B cell (primary cell): Measurements from ENCODE around the gene IGFALS. TPM values are rescaled to one million over a fixed set of nuclear protein-coding genes. Genes with fewer than 3 reads are reported as not detected.

Experiments
- ATAC-seq: fragments of 200-7000 bp; cut with Tn5 transposase; one replicate; pipeline ENCODE4 v1.10.0; 2021; ENCODE audit warnings: low read depth, mild to moderate bottlenecking, moderate number of reproducible peaks, moderate library complexity
- CTCF ChIA-PET: fragments of 350-600 bp; sonication (Branson Sonifier 250); formaldehyde crosslinking; loops from one replicate; lab custom pipeline; 2021; ENCODE audit warnings: antibody characterized with exemption, inconsistent platforms; lab: Charles Lee
- POLR2A ChIA-PET: fragments of 350-600 bp; sonication (Branson Sonifier 250); formaldehyde crosslinking; loops from one replicate; lab custom pipeline; 2021; ENCODE audit warnings: antibody characterized with exemption; lab: Charles Lee
- DNase-seq: peaks from one replicate; pipeline ENCODE4 v3.0.0; 2013
- H2AFZ ChIP-seq: 2 replicates; pipeline ENCODE4 v1.6.1; 2012; ENCODE audit warnings: mild to moderate bottlenecking, low read depth, low read length; ENCODE audit not compliant: insufficient read depth, poor library complexity, severe bottlenecking
- H3K27ac ChIP-seq, 2 donors: 1 replicate in 1 of 2; 2 replicates in 1 of 2; pipeline ENCODE4 v1.5.1; 2012 to 2013; ENCODE audit warnings: low read length in 2 of 2, mild to moderate bottlenecking in 2 of 2, moderate library complexity in 1 of 2
- H3K27me3 ChIP-seq, 4 experiments: fragments of 200-600 bp in 1 of 4; sonication (generic) in 1 of 4; replicated peaks in 1 of 4; 1 replicate in 2 of 4; 2 replicates in 2 of 4; pipeline versions ENCODE4 v1.6.1 to v1.7.0; 2013 to 2016; ENCODE audit warnings: low read length in 3 of 4, mild to moderate bottlenecking in 2 of 4, mixed read lengths in 1 of 4, moderate library complexity in 1 of 4; ENCODE audit not compliant: insufficient read depth in 4 of 4, control insufficient read depth in 3 of 4; ENCODE audit errors: control extremely low read depth in 1 of 4
- H3K36me3 ChIP-seq, 2 experiments: replicated peaks in 1 of 2; 1 replicate in 1 of 2; 2 replicates in 1 of 2; pipeline versions ENCODE4 v1.6.1 to v1.7.1; 2013; ENCODE audit warnings: low read length in 1 of 2; ENCODE audit not compliant: insufficient read depth in 2 of 2, control insufficient read depth in 1 of 2; ENCODE audit errors: control extremely low read depth in 1 of 2, extremely low read depth in 1 of 2
- H3K4me1 ChIP-seq, 2 donors: fragments of 200-600 bp in 1 of 2; sonication (generic) in 1 of 2; 1 replicate in 1 of 2; 2 replicates in 1 of 2; pipeline versions ENCODE4 v1.5.1 to v1.6.1; 2013 to 2017; ENCODE audit warnings: low read length in 2 of 2; ENCODE audit not compliant: control insufficient read depth in 2 of 2, insufficient read depth in 2 of 2
- H3K4me2 ChIP-seq: replicated peaks from 2 replicates; pipeline ENCODE3; 2012; ENCODE audit warnings: mild to moderate bottlenecking, low read depth, low read length; ENCODE audit not compliant: poor library complexity, severe bottlenecking
- H3K4me3 ChIP-seq, 5 experiments: fragments of 200-600 bp in 1 of 5; sonication (generic) in 1 of 5; 1 replicate in 3 of 5; 2 replicates in 2 of 5; pipeline versions ENCODE4 v1.5.1 to v1.7.0; 2011 to 2016; ENCODE audit warnings: low read length in 4 of 5, mild to moderate bottlenecking in 4 of 5, low read depth in 2 of 5, control low read depth in 1 of 5, moderate library complexity in 1 of 5; ENCODE audit not compliant: insufficient read depth in 1 of 5; ENCODE audit errors: control extremely low read depth in 1 of 5, extremely low read depth in 1 of 5
- H3K79me2 ChIP-seq: fragments of 200-600 bp; sonication (generic); one replicate; pipeline ENCODE4 v1.6.0; 2016; ENCODE audit warnings: low read length; ENCODE audit not compliant: control insufficient read depth, insufficient read depth
- H3K9ac ChIP-seq: fragments of 200-600 bp; sonication (generic); 2 replicates; pipeline ENCODE4 v1.6.1; 2017; ENCODE audit warnings: mild to moderate bottlenecking, low read length, moderate library complexity
- H3K9me3 ChIP-seq, 3 donors: one replicate each; pipeline versions ENCODE4 v1.6.1 to v1.7.1; 2013; ENCODE audit warnings: low read length in 2 of 3; ENCODE audit not compliant: control insufficient read depth in 2 of 3, insufficient read depth in 1 of 3; ENCODE audit errors: control extremely low read depth in 1 of 3
- H4K20me1 ChIP-seq: 2 replicates; pipeline ENCODE4 v1.6.0; 2012; ENCODE audit warnings: mild to moderate bottlenecking, low read length; ENCODE audit not compliant: insufficient read depth, control insufficient read depth, poor library complexity, severe bottlenecking
- H3K27ac Mint-ChIP-seq: one replicate; pipeline ENCODE4 v1.8.0; 2021; ENCODE audit warnings: mixed read lengths
- H3K27me3 Mint-ChIP-seq: one replicate; pipeline ENCODE4 v1.8.0; 2021; ENCODE audit warnings: mixed read lengths
- H3K4me1 Mint-ChIP-seq: one replicate; pipeline ENCODE4 v1.8.0; 2021; ENCODE audit warnings: mixed read lengths
- H3K4me3 Mint-ChIP-seq: one replicate; pipeline ENCODE4 v1.8.0; 2021; ENCODE audit warnings: mixed read lengths
- H3K9me3 Mint-ChIP-seq: one replicate; pipeline ENCODE4 v1.8.0; 2022; ENCODE audit warnings: mixed read lengths; ENCODE audit not compliant: insufficient read depth
- EZH2 ChIP-seq: IDR thresholded peaks from 2 replicates; pipeline ENCODE4 v1.6.1; 2012; ENCODE audit warnings: borderline replicate concordance, low read depth, mild to moderate bottlenecking, moderate library complexity, low read length; ENCODE audit not compliant: insufficient read depth, poor library complexity, severe bottlenecking
- WGBS: methylation state at CpG from one replicate; pipeline ENCODE4 v1.1.5; 2013; ENCODE audit warnings: missing lambda C conversion rate; ENCODE audit not compliant: insufficient coverage; 5-methylcytosine and 5-hydroxymethylcytosine counted together
- intact Hi-C: fragments of 100-400 bp; cut with micrococcal nuclease; formaldehyde crosslinking; loops from one replicate; pipeline ENCODE4 v1.10.0; 2022
- polyA plus RNA-seq: library from polyadenylated mRNA; depleted of rRNA; stranded (reverse); fragments of >200 nt; gene quantifications from 2 replicates; pipeline ENCODE4 v1.2.3, GENCODE V29; 2012
- total RNA-seq, 2 donors: library from RNA; stranded (reverse); fragments of 120-200 nt in 1 of 2; gene quantifications; 1 replicate in 1 of 2; 2 replicates in 1 of 2; pipeline versions ENCODE4 v1.2.3 to v1.2.4, GENCODE V29; 2013 to 2022
- TF ChIP-seq, protein P1 (sequence below): fragments of 200-600 bp; IDR thresholded peaks from one replicate; pipeline ENCODE4 v1.8.0; 2022; ENCODE audit warnings: antibody characterized with exemption, mild to moderate bottlenecking

IGFALS gene
- total and polyA plus RNA-seq, 2 donors (not counting 1 experiment from before 2014, with no cell fraction given), result 0.49 TPM; not detected in 1

- Mint-ChIP-seq H3K27ac (no peak overlapping the region), H3K9me3 (no peaks in the 10 kb centered on the region), H3K4me3 (no peak overlapping the region), H3K27me3 (no peaks in the 10 kb centered on the region), H3K4me1 (no peaks in the 10 kb centered on the region)
- Histone ChIP-seq H3K79me2 (no peaks in the 10 kb centered on the region), H3K36me3 (peaks cover 0 to 77% of the 10 kb centered on the region in 2 experiments), H3K4me3 (no peak overlapping the region), H3K4me1 (no peaks in the 10 kb centered on the region), H3K27ac (no peak overlapping the region), H4K20me1 (peaks cover 4% of the 10 kb centered on the region), H3K9me3 (peaks cover 0 to 4% (median 0%) of the 10 kb centered on the region in 3 donors), H3K9ac (no peak overlapping the region), H3K27me3 (no peaks in the 10 kb centered on the region), H2AFZ (no peak overlapping the region), H3K4me2 (no peak overlapping the region)
- TF ChIP-seq, protein P1, sequence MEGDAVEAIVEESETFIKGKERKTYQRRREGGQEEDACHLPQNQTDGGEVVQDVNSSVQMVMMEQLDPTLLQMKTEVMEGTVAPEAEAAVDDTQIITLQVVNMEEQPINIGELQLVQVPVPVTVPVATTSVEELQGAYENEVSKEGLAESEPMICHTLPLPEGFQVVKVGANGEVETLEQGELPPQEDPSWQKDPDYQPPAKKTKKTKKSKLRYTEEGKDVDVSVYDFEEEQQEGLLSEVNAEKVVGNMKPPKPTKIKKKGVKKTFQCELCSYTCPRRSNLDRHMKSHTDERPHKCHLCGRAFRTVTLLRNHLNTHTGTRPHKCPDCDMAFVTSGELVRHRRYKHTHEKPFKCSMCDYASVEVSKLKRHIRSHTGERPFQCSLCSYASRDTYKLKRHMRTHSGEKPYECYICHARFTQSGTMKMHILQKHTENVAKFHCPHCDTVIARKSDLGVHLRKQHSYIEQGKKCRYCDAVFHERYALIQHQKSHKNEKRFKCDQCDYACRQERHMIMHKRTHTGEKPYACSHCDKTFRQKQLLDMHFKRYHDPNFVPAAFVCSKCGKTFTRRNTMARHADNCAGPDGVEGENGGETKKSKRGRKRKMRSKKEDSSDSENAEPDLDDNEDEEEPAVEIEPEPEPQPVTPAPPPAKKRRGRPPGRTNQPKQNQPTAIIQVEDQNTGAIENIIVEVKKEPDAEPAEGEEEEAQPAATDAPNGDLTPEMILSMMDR, result no peak
- no peak for TF ChIP-seq EZH2
- intact Hi-C loops, result no loop called here
- ATAC-seq (no peak), DNase-seq (no peak)
- WGBS, result 97% methylated on average over 24 of the region's 24 CpGs
- ChIA-PET CTCF (no interaction called here), POLR2A (no interaction called here)
Observed at GRCh38 chr16:1762879-1763520, 30.5 kb downstream of the IGFALS start.

DNA sequence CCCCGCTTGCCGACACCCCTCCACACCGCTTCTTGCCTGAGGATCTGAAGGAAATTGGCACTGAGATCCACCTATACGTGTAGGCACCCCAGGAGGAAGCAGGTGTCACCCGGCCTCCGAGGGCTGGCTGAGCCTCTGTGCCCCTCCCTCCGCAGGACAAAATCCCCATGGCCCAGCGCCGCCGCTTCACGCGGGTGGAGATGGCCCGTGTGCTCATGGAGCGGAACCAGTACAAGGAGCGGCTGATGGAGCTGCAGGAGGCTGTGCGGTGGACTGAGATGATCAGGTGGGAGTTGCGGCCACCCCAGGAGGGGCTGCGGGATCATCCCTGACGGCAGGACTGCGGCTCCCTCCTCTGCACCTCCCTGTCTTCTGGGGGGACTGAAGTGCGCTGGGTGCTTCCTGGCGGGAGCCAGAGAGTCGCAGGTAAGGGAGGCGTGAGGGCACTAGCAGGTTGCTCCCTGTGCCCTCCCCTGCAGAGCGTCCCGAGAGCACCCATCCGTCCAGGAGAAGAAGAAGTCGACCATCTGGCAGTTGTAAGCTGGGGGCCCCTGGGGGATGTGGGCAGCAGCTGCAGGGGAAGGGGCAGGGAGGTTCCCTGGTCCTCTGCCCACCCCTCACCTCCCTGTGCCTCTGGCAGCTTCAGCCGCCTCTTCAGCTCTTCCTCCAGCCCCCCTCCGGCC, 31.2 kb downstream of the IGFALS start:
- ATAC-seq, result no peak
- no peaks in the 10 kb centered on the region for H3K4me1 ChIP-seq
- ChIA-PET POLR2A (no interaction called here), CTCF (no interaction called here)
- Mint-ChIP-seq H3K27me3 (no peaks in the 10 kb centered on the region), H3K4me1 (no peaks in the 10 kb centered on the region), H3K9me3 (no peaks in the 10 kb centered on the region), H3K27ac (no peak overlapping the region), H3K4me3 (no peak overlapping the region)
- no peak for DNase-seq
- H3K9ac ChIP-seq, result no peak overlapping the region
- no peaks in the 10 kb centered on the region for H3K27me3 ChIP-seq
- 95% methylated on average over 25 of the region's 30 CpGs for WGBS
- intact Hi-C loops, result no loop called here
- peaks cover 4% of the 10 kb centered on the region for H4K20me1 ChIP-seq
- H3K9me3 ChIP-seq, result peaks cover 0 to 4% (median 0%) of the 10 kb centered on the region in 3 donors
- TF ChIP-seq EZH2, result no peak
- peaks cover 0 to 75% of the 10 kb centered on the region in 2 experiments for H3K36me3 ChIP-seq
- H3K27ac ChIP-seq, result no peak overlapping the region
- no peak overlapping the region for H2AFZ ChIP-seq
- no peaks in the 10 kb centered on the region for H3K79me2 ChIP-seq
- H3K4me3 ChIP-seq, result no peak overlapping the region
- no peak overlapping the region for H3K4me2 ChIP-seq
